Stomach (tissue), 9 donors: Measurements from ENCODE around the gene FXYD2. TPM values are rescaled to one million over a fixed set of nuclear protein-coding genes. Genes with fewer than 3 reads are reported as not detected.

Experiments
- DNase-seq, 2 donors: peaks; one replicate each; pipeline versions ENCODE4 v3.0.0 to v3.0.0-alpha.2; 2013 to 2019
- H3K27ac ChIP-seq, 5 donors: fragments of 200-600 bp in 4 of 5; sonication (generic) in 4 of 5; one replicate each; pipeline ENCODE4 v1.5.1; 2013 to 2019; ENCODE audit warnings: mild to moderate bottlenecking in 1 of 5, moderate library complexity in 1 of 5
- H3K27me3 ChIP-seq, 3 donors: fragments of 200-600 bp; sonication (generic); one replicate each; pipeline ENCODE4 v1.5.1; 2017 to 2019; ENCODE audit warnings: mixed run types in 1 of 3
- H3K36me3 ChIP-seq, 4 donors: fragments of 200-600 bp; sonication (generic); 1 replicate in 3 of 4; 2 replicates in 1 of 4; pipeline ENCODE4 v1.5.1; 2016 to 2019
- H3K4me1 ChIP-seq, 4 donors: fragments of 200-600 bp; sonication (generic); one replicate each; pipeline ENCODE4 v1.5.1; 2016 to 2019
- H3K4me3 ChIP-seq, 4 donors: fragments of 200-600 bp; sonication (generic) in 3 of 4; one replicate each; pipeline ENCODE4 v1.5.1; 2016 to 2019; ENCODE audit warnings: mild to moderate bottlenecking in 1 of 4
- H3K9me3 ChIP-seq, 4 donors: fragments of 200-600 bp; sonication (generic); one replicate each; pipeline ENCODE4 v1.5.1; 2016 to 2019
- EP300 ChIP-seq: sonication (generic); formaldehyde crosslinking; IDR thresholded peaks from one replicate; pipeline ENCODE4 v1.6.1; 2017; ENCODE audit warnings: antibody characterized with exemption
- POLR2A ChIP-seq, 4 donors: fragments of 450-650 bp; IDR thresholded peaks; one replicate each; pipeline ENCODE4 v1.6.1; 2016; ENCODE audit warnings: antibody characterized with exemption in 4 of 4, control low read depth in 2 of 4, mild to moderate bottlenecking in 1 of 4, moderate library complexity in 1 of 4
- POLR2AphosphoS5 ChIP-seq, 3 donors: sonication (generic); formaldehyde crosslinking; IDR thresholded peaks; one replicate each; pipeline ENCODE4 v1.6.1; 2016; ENCODE audit warnings: antibody characterized with exemption in 3 of 3
- WGBS, 5 donors: extraction: QIAGEN DNeasy Blood & Tissue Kit in 3 of 5; methylation state at CpG; one replicate each; pipeline versions ENCODE4 v1.1.5 to v1.1.7; 2013 to 2018; 5-methylcytosine and 5-hydroxymethylcytosine counted together
- intact Hi-C: fragments of 100-400 bp; cut with DNase I; formaldehyde crosslinking; loops from one replicate; pipeline ENCODE4 v1.15.1; 2023; ENCODE audit warnings: low total_unique reads
- polyA plus RNA-seq, 3 donors: library from polyadenylated mRNA; stranded (reverse); fragments of 200-250 nt; gene quantifications; one replicate each; pipeline ENCODE4 v1.2.3, GENCODE V29; 2013
- total RNA-seq, 5 donors: library from RNA; depleted of rRNA; stranded (reverse); fragments of >200 nt; gene quantifications; one replicate each; pipeline versions ENCODE4 v1.1.0 to v1.2.3, GENCODE V29; 2014 to 2016
- TF ChIP-seq, protein P1 (sequence below), 7 experiments: fragments of 450-650 bp in 4 of 7; fragments of 200-600 bp in 3 of 7; sonication (generic) in 3 of 7; IDR thresholded peaks; one replicate each; pipeline ENCODE4 v1.5.1; 2016 to 2019; ENCODE audit warnings: antibody characterized with exemption in 7 of 7, control low read depth in 2 of 7, mild to moderate bottlenecking in 1 of 7
- donor health status: healthy with polysubstance abuse.
- donor health status: Bipolar disorder and iron deficiency.
- donor health status: healthy.

Gene FXYD2
- total and polyA plus RNA-seq, 8 donors: 0.45 to 7.8 (median 4.0) TPM; not detected in 3

DNA sequence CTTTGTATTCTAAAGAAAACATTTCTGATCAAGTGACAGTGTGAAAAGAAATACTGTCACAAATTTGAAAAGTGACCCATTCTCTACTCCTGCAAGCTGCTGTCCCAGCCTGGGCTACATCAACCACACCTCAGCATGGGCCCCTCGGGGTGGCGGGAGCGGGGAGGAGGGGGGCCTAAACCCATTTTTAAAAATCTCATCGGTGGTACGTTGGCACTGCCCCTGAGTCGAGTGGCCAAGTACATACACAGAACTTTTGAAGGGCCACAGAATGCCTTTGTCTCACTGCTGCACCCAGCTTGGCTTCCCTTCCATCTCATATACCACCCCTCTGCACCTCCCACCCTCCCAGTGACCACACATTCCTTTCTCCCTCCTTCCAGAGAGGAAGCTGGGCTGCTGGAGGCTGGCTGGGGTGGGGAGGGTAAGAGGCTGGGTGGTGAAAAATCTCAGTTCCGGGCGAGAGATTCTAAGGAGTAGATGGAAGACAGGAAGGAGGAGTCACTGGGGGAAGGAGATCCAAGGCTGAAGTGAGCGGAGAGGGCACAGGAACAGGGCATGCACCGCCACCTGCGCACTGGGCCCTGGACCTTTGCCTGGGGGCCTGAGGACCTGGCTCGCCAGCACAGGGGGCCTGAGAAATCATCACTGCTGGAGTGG, 30.8 kb upstream of the FXYD2 start:
- peaks cover 0 to 3% (median 0%) of the 10 kb centered on the region in 3 donors for H3K27me3 ChIP-seq
- TF ChIP-seq POLR2A (IDR thresholded peaks at IDR 0.05) (no peak), POLR2AphosphoS5 (IDR thresholded peaks at IDR 0.05) (no peak), EP300 (no peak)
- TF ChIP-seq, protein P1, sequence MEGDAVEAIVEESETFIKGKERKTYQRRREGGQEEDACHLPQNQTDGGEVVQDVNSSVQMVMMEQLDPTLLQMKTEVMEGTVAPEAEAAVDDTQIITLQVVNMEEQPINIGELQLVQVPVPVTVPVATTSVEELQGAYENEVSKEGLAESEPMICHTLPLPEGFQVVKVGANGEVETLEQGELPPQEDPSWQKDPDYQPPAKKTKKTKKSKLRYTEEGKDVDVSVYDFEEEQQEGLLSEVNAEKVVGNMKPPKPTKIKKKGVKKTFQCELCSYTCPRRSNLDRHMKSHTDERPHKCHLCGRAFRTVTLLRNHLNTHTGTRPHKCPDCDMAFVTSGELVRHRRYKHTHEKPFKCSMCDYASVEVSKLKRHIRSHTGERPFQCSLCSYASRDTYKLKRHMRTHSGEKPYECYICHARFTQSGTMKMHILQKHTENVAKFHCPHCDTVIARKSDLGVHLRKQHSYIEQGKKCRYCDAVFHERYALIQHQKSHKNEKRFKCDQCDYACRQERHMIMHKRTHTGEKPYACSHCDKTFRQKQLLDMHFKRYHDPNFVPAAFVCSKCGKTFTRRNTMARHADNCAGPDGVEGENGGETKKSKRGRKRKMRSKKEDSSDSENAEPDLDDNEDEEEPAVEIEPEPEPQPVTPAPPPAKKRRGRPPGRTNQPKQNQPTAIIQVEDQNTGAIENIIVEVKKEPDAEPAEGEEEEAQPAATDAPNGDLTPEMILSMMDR (IDR thresholded peaks at IDR 0.05): no peak
- no peak overlapping the region for H3K4me3 ChIP-seq
- 63 to 78% (median 74%) methylated on average over 12 of the region's 12 CpGs for WGBS, 5 donors
- no peaks in the 10 kb centered on the region for H3K36me3 ChIP-seq
- H3K4me1 ChIP-seq: peaks cover 0 to 50% (median 4%) of the 10 kb centered on the region in 4 donors
- DNase-seq: peak; percentile 1 to 11
- H3K27ac ChIP-seq: no peak overlapping the region
- intact Hi-C loops: no loop called here
- peaks cover 0 to 18% (median 7%) of the 10 kb centered on the region in 4 donors for H3K9me3 ChIP-seq

GRCh38 chr11:117852309-117852708, 27.8 kb upstream of the FXYD2 start:
- H3K4me3 ChIP-seq: no peak overlapping the region
- intact Hi-C loops: no loop called here
- no peak overlapping the region for H3K27ac ChIP-seq
- H3K4me1 ChIP-seq: peaks cover 0 to 25% (median 0%) of the 10 kb centered on the region in 4 donors
- H3K36me3 ChIP-seq: no peaks in the 10 kb centered on the region
- TF ChIP-seq, protein P1 (IDR thresholded peaks at IDR 0.05): no peak
- TF ChIP-seq EP300 (no peak), POLR2AphosphoS5 (IDR thresholded peaks at IDR 0.05) (no peak), POLR2A (IDR thresholded peaks at IDR 0.05) (no peak)
- H3K27me3 ChIP-seq: peaks cover 0 to 3% (median 0%) of the 10 kb centered on the region in 3 donors
- 63 to 76% (median 64%) methylated on average over 3 of the region's 3 CpGs for WGBS, 5 donors
- peaks cover 0 to 18% (median 7%) of the 10 kb centered on the region in 4 donors for H3K9me3 ChIP-seq
- no peak for DNase-seq

DNA sequence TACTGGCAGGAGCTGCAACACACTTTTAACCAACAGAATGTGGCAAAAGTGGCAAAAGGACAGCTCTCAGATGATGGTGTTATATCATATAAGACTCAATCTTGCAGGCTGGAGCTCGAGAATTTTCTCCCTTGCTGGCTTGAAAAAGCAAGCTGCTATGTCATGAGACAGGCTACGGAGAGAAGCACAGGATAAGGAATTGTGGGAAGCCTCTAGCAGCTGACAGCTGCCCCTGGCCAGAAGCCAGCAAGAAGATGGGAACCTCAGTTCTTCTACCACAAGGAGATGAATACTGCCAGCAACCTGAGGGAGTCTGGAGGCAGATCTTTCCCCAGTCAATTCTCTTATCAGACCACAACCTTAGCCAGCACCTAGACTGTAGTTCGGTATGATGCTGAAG, 27.3 kb upstream of the FXYD2 start:
- intact Hi-C loops: no loop called here
- H3K4me1 ChIP-seq: peaks cover 0 to 21% (median 0%) of the 10 kb centered on the region in 4 donors
- peak overlapping the region in 1 of 5 donors; percentile 21 for H3K27ac ChIP-seq
- TF ChIP-seq, protein P1 (IDR thresholded peaks at IDR 0.05): no peak
- TF ChIP-seq POLR2AphosphoS5 (IDR thresholded peaks at IDR 0.05) (no peak), EP300 (no peak), POLR2A (IDR thresholded peaks at IDR 0.05) (no peak)
- H3K36me3 ChIP-seq: no peaks in the 10 kb centered on the region
- H3K4me3 ChIP-seq: no peak overlapping the region
- peak; percentile 13 to 47 for DNase-seq
- H3K27me3 ChIP-seq: peaks cover 0 to 3% (median 0%) of the 10 kb centered on the region in 3 donors
- H3K9me3 ChIP-seq: peaks cover 0 to 18% (median 7%) of the 10 kb centered on the region in 4 donors
- 36 to 63% (median 48%) methylated on average over 3 of the region's 3 CpGs for WGBS, 5 donors

GRCh38 chr11:117851106-117851505, 26.6 kb upstream of the FXYD2 start:
- peak overlapping the region in 1 of 5 donors; percentile 21 for H3K27ac ChIP-seq
- H3K36me3 ChIP-seq: no peaks in the 10 kb centered on the region
- peaks cover 0 to 18% (median 7%) of the 10 kb centered on the region in 4 donors for H3K9me3 ChIP-seq
- DNase-seq: peak in 1 of 2 donors; percentile 69
- H3K4me3 ChIP-seq: no peak overlapping the region
- peaks cover 0 to 15% (median 0%) of the 10 kb centered on the region in 4 donors for H3K4me1 ChIP-seq
- WGBS, 5 donors: 60 to 69% (median 68%) methylated on average over 3 of the region's 3 CpGs
- TF ChIP-seq POLR2AphosphoS5 (IDR thresholded peaks at IDR 0.05): no peak
- no peak for TF ChIP-seq EP300
- TF ChIP-seq POLR2A (IDR thresholded peaks at IDR 0.05): no peak
- TF ChIP-seq, protein P1 (IDR thresholded peaks at IDR 0.05): no peak
- peaks cover 0 to 3% (median 0%) of the 10 kb centered on the region in 3 donors for H3K27me3 ChIP-seq
- intact Hi-C loops: no loop called here
